Measurements from ENCODE around the gene MYBPC1. TPM values are rescaled to one million over a fixed set of nuclear protein-coding genes. Genes with fewer than 3 reads are reported as not detected.

Gene MYBPC1
- total and polyA plus RNA-seq, 2 of the 13 experiments (the other 11 are each of a cell fraction or from before 2014, with no cell fraction given): 0.31 to 0.53 TPM

- TF ChIP-seq ZNF318 (CRISPR knock-in tag; IDR thresholded peaks at IDR 0.05): no peak
- no peak for TF ChIP-seq TEAD2 (CRISPR knock-in tag; IDR thresholded peaks at IDR 0.05)
- no peak for TF ChIP-seq NFYB (CRISPR knock-in tag; IDR thresholded peaks at IDR 0.05)
- TF ChIP-seq TFDP2 (CRISPR knock-in tag; IDR thresholded peaks at IDR 0.05): peak; percentile 47; the same call in 1 of the 2 replicates
- no peak for TF ChIP-seq SP140L (CRISPR knock-in tag; IDR thresholded peaks at IDR 0.05; ENCODE audit: borderline replicate concordance)
- no peak for TF ChIP-seq RNF2 (conservative IDR thresholded peaks at IDR 0.05; ENCODE audit: low read depth)
- TF ChIP-seq RELA (CRISPR knock-in tag; IDR thresholded peaks at IDR 0.05): no peak
- no peak for TF ChIP-seq PTBP1 (IDR thresholded peaks at IDR 0.05; ENCODE audit: low read depth, low read length, poor library complexity, severe bottlenecking)
- TF ChIP-seq KLF11 (CRISPR knock-in tag; IDR thresholded peaks at IDR 0.05): no peak
- TF ChIP-seq RBM22 (optimal IDR thresholded peaks at IDR 0.05; ENCODE audit: low read length): no peak
- no peak for TF ChIP-seq CREB1 (IDR thresholded peaks at IDR 0.05)
- TF ChIP-seq CREB1 (CRISPR knock-in tag; IDR thresholded peaks at IDR 0.05): no peak
- no peak for TF ChIP-seq GLMP (CRISPR knock-in tag; IDR thresholded peaks at IDR 0.05; ENCODE audit: borderline replicate concordance)
- no peak for TF ChIP-seq HNRNPL (IDR thresholded peaks at IDR 0.05; ENCODE audit: low read depth, low read length)
- TF ChIP-seq ADNP (CRISPR knock-in tag; IDR thresholded peaks at IDR 0.05): no peak
- TF ChIP-seq ATF6 (CRISPR knock-in tag; conservative IDR thresholded peaks at IDR 0.05): no peak
Observed at GRCh38 chr12:101697197-101697929, 102.6 kb downstream of the MYBPC1 start, which contains the start of gene CHPT1 (continued).
